ENCODE data around the gene AIG1.

Gene AIG1

GRCh38 chr6:143098054-143098671, 37.5 kb downstream of the AIG1 start:
- Histone ChIP-seq H3K4me3 (ENCODE audit: low read depth in 1 of 2, low read length in 2 of 2) (no peak overlapping the region), H3K9ac (ENCODE audit: low read length) (no peak overlapping the region), H3K36me3 (ENCODE audit: insufficient read depth, low read length) (no peaks in the 10 kb centered on the region), H3K9me3 (ENCODE audit: low read length) (no peaks in the 10 kb centered on the region), H3K27me3 (ENCODE audit: control insufficient read depth in 1 of 2, insufficient read depth in 2 of 2, low read length in 2 of 2) (no peaks in the 10 kb centered on the region), H3K27ac (ENCODE audit: low read depth, low read length) (no peak overlapping the region), H3K4me1 (ENCODE audit: insufficient read depth, low read length) (no peaks in the 10 kb centered on the region)

- Histone ChIP-seq H3K4me1 (ENCODE audit: insufficient read depth, low read length) (no peaks in the 10 kb centered on the region), H3K9ac (ENCODE audit: low read length) (no peak overlapping the region), H3K9me3 (ENCODE audit: low read length) (no peaks in the 10 kb centered on the region), H3K4me3 (ENCODE audit: low read depth in 1 of 2, low read length in 2 of 2) (no peak overlapping the region), H3K27ac (ENCODE audit: low read depth, low read length) (no peak overlapping the region), H3K27me3 (ENCODE audit: control insufficient read depth in 1 of 2, insufficient read depth in 2 of 2, low read length in 2 of 2) (no peaks in the 10 kb centered on the region), H3K36me3 (ENCODE audit: insufficient read depth, low read length) (no peaks in the 10 kb centered on the region)
These were observed 39.0 kb downstream of the AIG1 start for GRCh38 chr6:143099647-143100046.

- Histone ChIP-seq H3K27ac (ENCODE audit: low read depth, low read length) (no peak overlapping the region), H3K9ac (ENCODE audit: low read length) (no peak overlapping the region), H3K36me3 (ENCODE audit: insufficient read depth, low read length) (no peaks in the 10 kb centered on the region), H3K4me1 (ENCODE audit: insufficient read depth, low read length) (no peaks in the 10 kb centered on the region), H3K4me3 (ENCODE audit: low read depth in 1 of 2, low read length in 2 of 2) (no peak overlapping the region), H3K27me3 (ENCODE audit: control insufficient read depth in 1 of 2, insufficient read depth in 2 of 2, low read length in 2 of 2) (no peaks in the 10 kb centered on the region), H3K9me3 (ENCODE audit: low read length) (no peaks in the 10 kb centered on the region)
These were observed 39.7 kb downstream of the AIG1 start for GRCh38 chr6:143100429-143100828.

- Histone ChIP-seq H3K9ac (ENCODE audit: low read length) (no peak overlapping the region), H3K4me3 (ENCODE audit: low read depth in 1 of 2, low read length in 2 of 2) (no peak overlapping the region), H3K27me3 (ENCODE audit: control insufficient read depth in 1 of 2, insufficient read depth in 2 of 2, low read length in 2 of 2) (no peaks in the 10 kb centered on the region), H3K9me3 (ENCODE audit: low read length) (no peaks in the 10 kb centered on the region), H3K4me1 (ENCODE audit: insufficient read depth, low read length) (peaks cover 5% of the 10 kb centered on the region), H3K27ac (ENCODE audit: low read depth, low read length) (no peak overlapping the region), H3K36me3 (ENCODE audit: insufficient read depth, low read length) (no peaks in the 10 kb centered on the region)
These were observed 43.2 kb downstream of the AIG1 start for GRCh38 chr6:143103916-143104315.

GRCh38 chr6:143107440-143107839, 46.8 kb downstream of the AIG1 start:
- H3K4me1 ChIP-seq (ENCODE audit: insufficient read depth, low read length) = peaks cover 5% of the 10 kb centered on the region
- no peak overlapping the region for H3K27ac ChIP-seq (ENCODE audit: low read depth, low read length)
- H3K27me3 ChIP-seq (ENCODE audit: control insufficient read depth in 1 of 2, insufficient read depth in 2 of 2, low read length in 2 of 2) = no peaks in the 10 kb centered on the region
- H3K9me3 ChIP-seq (ENCODE audit: low read length) = no peaks in the 10 kb centered on the region
- no peak overlapping the region for H3K9ac ChIP-seq (ENCODE audit: low read length)
- H3K36me3 ChIP-seq (ENCODE audit: insufficient read depth, low read length) = no peaks in the 10 kb centered on the region
- H3K4me3 ChIP-seq (ENCODE audit: low read depth in 1 of 2, low read length in 2 of 2) = no peak overlapping the region

GRCh38 chr6:143107911-143108761, 47.4 kb downstream of the AIG1 start:
- no peaks in the 10 kb centered on the region for H3K27me3 ChIP-seq (ENCODE audit: control insufficient read depth in 1 of 2, insufficient read depth in 2 of 2, low read length in 2 of 2)
- H3K4me1 ChIP-seq (ENCODE audit: insufficient read depth, low read length) = peaks cover 5% of the 10 kb centered on the region
- H3K27ac ChIP-seq (ENCODE audit: low read depth, low read length) = no peak overlapping the region
- no peaks in the 10 kb centered on the region for H3K36me3 ChIP-seq (ENCODE audit: insufficient read depth, low read length)
- no peaks in the 10 kb centered on the region for H3K9me3 ChIP-seq (ENCODE audit: low read length)
- H3K4me3 ChIP-seq (ENCODE audit: low read depth in 1 of 2, low read length in 2 of 2) = no peak overlapping the region
- no peak overlapping the region for H3K9ac ChIP-seq (ENCODE audit: low read length)

GRCh38 chr6:143109196-143109595, 48.5 kb downstream of the AIG1 start:
- no peaks in the 10 kb centered on the region for H3K27me3 ChIP-seq (ENCODE audit: control insufficient read depth in 1 of 2, insufficient read depth in 2 of 2, low read length in 2 of 2)
- no peaks in the 10 kb centered on the region for H3K36me3 ChIP-seq (ENCODE audit: insufficient read depth, low read length)
- H3K27ac ChIP-seq (ENCODE audit: low read depth, low read length) = no peak overlapping the region
- peaks cover 5% of the 10 kb centered on the region for H3K4me1 ChIP-seq (ENCODE audit: insufficient read depth, low read length)
- no peak overlapping the region for H3K9ac ChIP-seq (ENCODE audit: low read length)
- no peaks in the 10 kb centered on the region for H3K9me3 ChIP-seq (ENCODE audit: low read length)
- no peak overlapping the region for H3K4me3 ChIP-seq (ENCODE audit: low read depth in 1 of 2, low read length in 2 of 2)

- Histone ChIP-seq H3K4me3 (ENCODE audit: low read depth in 1 of 2, low read length in 2 of 2) (no peak overlapping the region), H3K27me3 (ENCODE audit: control insufficient read depth in 1 of 2, insufficient read depth in 2 of 2, low read length in 2 of 2) (no peaks in the 10 kb centered on the region), H3K27ac (ENCODE audit: low read depth, low read length) (no peak overlapping the region), H3K9ac (ENCODE audit: low read length) (no peak overlapping the region), H3K4me1 (ENCODE audit: insufficient read depth, low read length) (peaks cover 5% of the 10 kb centered on the region), H3K36me3 (ENCODE audit: insufficient read depth, low read length) (no peaks in the 10 kb centered on the region), H3K9me3 (ENCODE audit: low read length) (no peaks in the 10 kb centered on the region)
These were observed 49.9 kb downstream of the AIG1 start for GRCh38 chr6:143110572-143110971.

- Histone ChIP-seq H3K27ac (ENCODE audit: low read depth, low read length) (no peak overlapping the region), H3K4me3 (ENCODE audit: low read depth in 1 of 2, low read length in 2 of 2) (no peak overlapping the region), H3K36me3 (ENCODE audit: insufficient read depth, low read length) (no peaks in the 10 kb centered on the region), H3K9me3 (ENCODE audit: low read length) (no peaks in the 10 kb centered on the region), H3K27me3 (ENCODE audit: control insufficient read depth in 1 of 2, insufficient read depth in 2 of 2, low read length in 2 of 2) (no peaks in the 10 kb centered on the region), H3K4me1 (ENCODE audit: insufficient read depth, low read length) (peaks cover 9% of the 10 kb centered on the region), H3K9ac (ENCODE audit: low read length) (no peak overlapping the region)
These were observed 50.3 kb downstream of the AIG1 start for GRCh38 chr6:143110996-143111395.

GRCh38 chr6:143111443-143111842, 50.8 kb downstream of the AIG1 start:
- no peaks in the 10 kb centered on the region for H3K9me3 ChIP-seq (ENCODE audit: low read length)
- H3K4me1 ChIP-seq (ENCODE audit: insufficient read depth, low read length) = peaks cover 9% of the 10 kb centered on the region
- H3K9ac ChIP-seq (ENCODE audit: low read length) = no peak overlapping the region
- no peaks in the 10 kb centered on the region for H3K27me3 ChIP-seq (ENCODE audit: control insufficient read depth in 1 of 2, insufficient read depth in 2 of 2, low read length in 2 of 2)
- H3K36me3 ChIP-seq (ENCODE audit: insufficient read depth, low read length) = no peaks in the 10 kb centered on the region
- H3K4me3 ChIP-seq (ENCODE audit: low read depth in 1 of 2, low read length in 2 of 2) = no peak overlapping the region
- H3K27ac ChIP-seq (ENCODE audit: low read depth, low read length) = no peak overlapping the region

GRCh38 chr6:143112084-143112768, 51.5 kb downstream of the AIG1 start:
- H3K9me3 ChIP-seq (ENCODE audit: low read length) = no peaks in the 10 kb centered on the region
- no peaks in the 10 kb centered on the region for H3K36me3 ChIP-seq (ENCODE audit: insufficient read depth, low read length)
- no peak overlapping the region for H3K4me3 ChIP-seq (ENCODE audit: low read depth in 1 of 2, low read length in 2 of 2)
- H3K27ac ChIP-seq (ENCODE audit: low read depth, low read length) = no peak overlapping the region
- no peak overlapping the region for H3K9ac ChIP-seq (ENCODE audit: low read length)
- H3K4me1 ChIP-seq (ENCODE audit: insufficient read depth, low read length) = peaks cover 9% of the 10 kb centered on the region
- no peaks in the 10 kb centered on the region for H3K27me3 ChIP-seq (ENCODE audit: control insufficient read depth in 1 of 2, insufficient read depth in 2 of 2, low read length in 2 of 2)
